ENCODE results near the gene DUOXA2.

Gene DUOXA2

GRCh38 chr15:45165536-45165935, 51.4 kb downstream of the DUOXA2 start:
- no peak for DNase-seq

GRCh38 chr15:45166834-45167630, 52.9 kb downstream of the DUOXA2 start:
- DNase-seq = peak; percentile 80

GRCh38 chr15:45167631-45168205, 53.6 kb downstream of the DUOXA2 start:
- DNase-seq = no peak
